ENCODE data around the gene HDDC2. TPM values are rescaled to one million over a fixed set of nuclear protein-coding genes. Genes with fewer than 3 reads are reported as not detected.

Gene HDDC2
- total RNA-seq (10 to 100 TPM; 61.3 to 89.6 TPM), polyA plus RNA-seq (ENCODE audit: insufficient read depth, low read depth, low replicate concordance) (112 TPM)
- long read RNA-seq, donor 1, transcript HDDC2-201 (5 exons, 1,350 nt) = major isoform, 24 of 51 reads
- long read RNA-seq, donor 1, transcript HDDC2-202 (6 exons, 918 nt) = minor isoform, 20 of 51 reads
- long read RNA-seq, donor 1, transcript HDDC2-208 (1 exons, 3,529 nt) = minor isoform, 5 of 51 reads
- long read RNA-seq, donor 1, partial matches to known transcripts = 0 of 51 reads
- long read RNA-seq, donor 1, other reads (novel, unspliced or antisense) = 0 of 51 reads
- long read RNA-seq, donor 2, transcript HDDC2-202 (6 exons, 918 nt) = minor isoform, 8 of 24 reads
- long read RNA-seq, donor 2, transcript HDDC2-201 (5 exons, 1,350 nt) = major isoform, 12 of 24 reads
- long read RNA-seq, donor 2, partial matches to known transcripts = 0 of 24 reads
- long read RNA-seq, donor 2, other reads (novel, unspliced or antisense) = 0 of 24 reads

GRCh38 chr6:125301435-125302391 is at the start of gene HDDC2:
HDDC2 (minus strand) TSS chr6:125301967; CDS start chr6:125301932, 35 bp downstream.
- H3K4me3 ChIP-seq = peak within 1 kb of the TSS; percentile 83 to 91
- no peaks in the 10 kb centered on the region for H3K27me3 ChIP-seq
- peaks cover 9% of the 10 kb centered on the region for H3K4me1 ChIP-seq
- TF ChIP-seq POLR2A (IDR thresholded peaks at IDR 0.05) = no peak
- no peak for TF ChIP-seq CTCF (IDR thresholded peaks at IDR 0.05)
- 2 to 6% methylated on average over 22 to 48 of the region's 67 CpGs for WGBS, 2 donors
- no peaks in the 10 kb centered on the region for H3K36me3 ChIP-seq (ENCODE audit: low read depth, missing control alignments)
- H3K27ac ChIP-seq = peak within 1 kb of the TSS; percentile 93 to 94
- H3K9me3 ChIP-seq = no peaks in the 10 kb centered on the region
- intact Hi-C loops (cut with DNase I; ENCODE audit: low total_unique reads) = no loop called here
- peak; percentile 61 for DNase-seq

GRCh38 chr6:125346926-125347563 is 45.3 kb upstream of the HDDC2 start:
- Histone ChIP-seq H3K4me1 (no peaks in the 10 kb centered on the region), H3K9me3 (no peaks in the 10 kb centered on the region), H3K4me3 (peak overlapping the region in 1 of 2 donors; percentile 20), H3K36me3 (ENCODE audit: low read depth, missing control alignments) (no peaks in the 10 kb centered on the region), H3K27ac (peak overlapping the region in 1 of 2 donors; percentile 26), H3K27me3 (no peaks in the 10 kb centered on the region)
- intact Hi-C loops (cut with DNase I; ENCODE audit: low total_unique reads) = no loop called here
- 66 to 68% methylated on average over 11 of the region's 11 CpGs for WGBS, 2 donors
- TF ChIP-seq CTCF (IDR thresholded peaks at IDR 0.05) = no peak
- TF ChIP-seq POLR2A (IDR thresholded peaks at IDR 0.05) = no peak
- no peak for DNase-seq

- 34 to 45% methylated on average over 11 of the region's 11 CpGs for WGBS, 2 donors
- Histone ChIP-seq H3K27me3 (no peaks in the 10 kb centered on the region), H3K4me3 (peak overlapping the region in 1 of 2 donors; percentile 20), H3K36me3 (ENCODE audit: low read depth, missing control alignments) (no peaks in the 10 kb centered on the region), H3K27ac (peak overlapping the region in 1 of 2 donors; percentile 26), H3K9me3 (no peaks in the 10 kb centered on the region), H3K4me1 (no peaks in the 10 kb centered on the region)
- no peak for DNase-seq
- intact Hi-C loops (cut with DNase I; ENCODE audit: low total_unique reads) = no loop called here
- TF ChIP-seq CTCF (IDR thresholded peaks at IDR 0.05) = no peak
- no peak for TF ChIP-seq POLR2A (IDR thresholded peaks at IDR 0.05)
Measured at GRCh38 chr6:125346201-125346925, 44.6 kb upstream of the HDDC2 start.

GRCh38 chr6:125341460-125341859 is 39.7 kb upstream of the HDDC2 start:
- Histone ChIP-seq H3K27me3 (no peaks in the 10 kb centered on the region), H3K4me1 (peaks cover 8% of the 10 kb centered on the region), H3K9me3 (no peaks in the 10 kb centered on the region), H3K27ac (no peak overlapping the region), H3K36me3 (ENCODE audit: low read depth, missing control alignments) (no peaks in the 10 kb centered on the region), H3K4me3 (no peak overlapping the region)
- 66 to 73% methylated on average over 2 of the region's 2 CpGs for WGBS, 2 donors
- intact Hi-C loops (cut with DNase I; ENCODE audit: low total_unique reads) = no loop called here
- no peak for DNase-seq
- TF ChIP-seq CTCF (IDR thresholded peaks at IDR 0.05) = no peak
- TF ChIP-seq POLR2A (IDR thresholded peaks at IDR 0.05) = no peak

Data from testis (tissue), 5 donors.